BE2C (cell line): ENCODE results near the gene RFPL4A.

Experiments
- DNase-seq: peaks from one replicate; pipeline ENCODE4 v3.0.0-alpha.2; 2020
- H3K27me3 ChIP-seq: fragments of 250-450 bp; sonication (Bioruptor Pico); 2 replicates; pipeline ENCODE4 v1.5.1; 2020; ENCODE audit warnings: mild to moderate bottlenecking
- H3K36me3 ChIP-seq: fragments of 250-450 bp; sonication (Bioruptor Pico); 2 replicates; pipeline ENCODE4 v1.5.1; 2020; ENCODE audit warnings: mild to moderate bottlenecking
- H3K4me1 ChIP-seq: fragments of 250-450 bp; sonication (Bioruptor Pico); 2 replicates; pipeline ENCODE4 v1.5.1; 2020
- H3K4me3 ChIP-seq: 2 replicates; pipeline ENCODE4 v1.5.1; 2011; ENCODE audit warnings: low read depth, low read length
- H3K9me3 ChIP-seq: fragments of 250-450 bp; sonication (Bioruptor Pico); 2 replicates; pipeline ENCODE4 v1.5.1; 2020
- TF ChIP-seq, protein P1 (sequence below): IDR thresholded peaks from 2 replicates; pipeline ENCODE4 v1.5.1; 2012; ENCODE audit warnings: mild to moderate bottlenecking, low read depth, low read length

RFPL4A gene

DNA sequence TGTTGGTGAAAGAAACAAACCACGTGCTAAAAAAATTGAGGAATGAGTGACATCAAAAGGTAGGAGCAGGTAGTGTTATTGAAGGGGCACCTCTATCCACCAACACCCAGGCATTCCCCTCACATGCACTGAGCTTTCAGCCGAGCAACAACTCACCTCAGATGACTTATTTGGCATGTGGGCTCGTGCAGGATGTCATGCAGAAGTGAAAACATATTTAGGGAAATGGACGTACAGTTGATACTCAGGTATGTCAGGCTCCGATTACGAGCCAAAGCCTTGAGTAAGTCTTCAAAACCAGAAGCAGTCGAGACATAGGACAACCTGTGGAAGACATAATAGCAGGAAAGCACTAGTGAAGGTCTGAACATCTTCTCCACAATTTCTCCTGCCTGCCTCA is 42.5 kb downstream of the RFPL4A start:
- H3K27me3 ChIP-seq, result peaks cover 20% of the 10 kb centered on the region
- 0 out of 2 replicates have a peak, but pooled peaks cover 2% of the 10 kb centered on the region for H3K9me3 ChIP-seq
- no peak overlapping the region for H3K4me3 ChIP-seq
- no peak for DNase-seq
- TF ChIP-seq, protein P1, sequence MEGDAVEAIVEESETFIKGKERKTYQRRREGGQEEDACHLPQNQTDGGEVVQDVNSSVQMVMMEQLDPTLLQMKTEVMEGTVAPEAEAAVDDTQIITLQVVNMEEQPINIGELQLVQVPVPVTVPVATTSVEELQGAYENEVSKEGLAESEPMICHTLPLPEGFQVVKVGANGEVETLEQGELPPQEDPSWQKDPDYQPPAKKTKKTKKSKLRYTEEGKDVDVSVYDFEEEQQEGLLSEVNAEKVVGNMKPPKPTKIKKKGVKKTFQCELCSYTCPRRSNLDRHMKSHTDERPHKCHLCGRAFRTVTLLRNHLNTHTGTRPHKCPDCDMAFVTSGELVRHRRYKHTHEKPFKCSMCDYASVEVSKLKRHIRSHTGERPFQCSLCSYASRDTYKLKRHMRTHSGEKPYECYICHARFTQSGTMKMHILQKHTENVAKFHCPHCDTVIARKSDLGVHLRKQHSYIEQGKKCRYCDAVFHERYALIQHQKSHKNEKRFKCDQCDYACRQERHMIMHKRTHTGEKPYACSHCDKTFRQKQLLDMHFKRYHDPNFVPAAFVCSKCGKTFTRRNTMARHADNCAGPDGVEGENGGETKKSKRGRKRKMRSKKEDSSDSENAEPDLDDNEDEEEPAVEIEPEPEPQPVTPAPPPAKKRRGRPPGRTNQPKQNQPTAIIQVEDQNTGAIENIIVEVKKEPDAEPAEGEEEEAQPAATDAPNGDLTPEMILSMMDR, result no peak
- no peaks in the 10 kb centered on the region for H3K36me3 ChIP-seq
- no peaks in the 10 kb centered on the region for H3K4me1 ChIP-seq

DNA sequence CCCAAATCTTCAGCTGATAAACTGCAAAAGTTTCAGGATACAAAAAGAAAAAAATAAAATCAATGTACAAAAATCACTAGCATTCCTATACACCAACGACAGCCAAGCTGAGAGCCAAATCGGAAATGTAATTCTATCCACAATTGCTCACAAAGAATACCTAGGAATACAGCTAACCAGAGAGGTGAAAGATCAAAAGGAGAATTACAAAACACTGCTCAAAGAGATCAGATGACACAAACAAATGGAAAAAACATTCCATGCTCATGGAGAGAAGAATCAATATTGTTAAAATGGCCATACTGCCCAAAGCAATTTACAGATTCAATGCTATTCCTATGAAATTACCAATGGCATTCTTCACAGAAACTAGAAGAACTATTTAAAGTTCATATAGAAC is 43.4 kb downstream of the RFPL4A start:
- H3K4me1 ChIP-seq, result no peaks in the 10 kb centered on the region
- TF ChIP-seq, protein P1, result no peak
- no peak for DNase-seq
- H3K9me3 ChIP-seq, result 0 out of 2 replicates have a peak, but pooled peaks cover 2% of the 10 kb centered on the region
- H3K36me3 ChIP-seq, result no peaks in the 10 kb centered on the region
- H3K27me3 ChIP-seq, result peaks cover 15% of the 10 kb centered on the region
- no peak overlapping the region for H3K4me3 ChIP-seq

DNA sequence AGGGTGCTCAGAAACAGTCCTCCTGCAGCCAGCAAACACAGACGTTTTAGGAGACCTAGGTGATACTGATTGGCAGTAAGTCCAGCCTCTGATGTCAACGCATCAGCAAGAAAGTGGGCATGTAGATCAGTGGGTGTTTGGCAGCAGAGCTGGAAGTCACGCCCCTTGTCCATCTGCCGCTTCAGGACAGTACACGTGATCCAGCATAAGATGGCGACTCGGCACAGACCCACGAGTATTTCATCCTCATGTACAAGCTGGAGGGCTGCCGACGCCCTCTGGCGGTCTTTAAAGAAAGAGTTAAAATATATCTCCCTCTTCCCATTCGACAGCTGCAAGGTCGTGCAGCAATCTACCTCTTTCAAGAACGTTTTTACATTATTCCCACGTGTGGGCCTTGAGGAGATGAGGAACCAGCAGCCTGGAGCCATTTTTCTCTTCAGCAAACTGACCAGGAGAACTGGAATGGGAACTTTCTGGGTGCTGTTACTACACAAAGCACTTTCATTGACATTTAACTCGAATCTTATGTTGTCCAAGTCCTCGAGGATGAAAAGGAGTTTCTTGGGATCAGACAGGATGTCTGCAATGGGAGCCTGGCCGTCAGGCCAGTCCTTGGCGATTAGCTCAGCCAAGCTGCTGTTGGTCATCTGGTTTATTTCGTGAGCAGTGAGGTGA is 50.6 kb downstream of the RFPL4A start:
- Histone ChIP-seq H3K27me3 (peaks cover 27% of the 10 kb centered on the region), H3K9me3 (no peaks in the 10 kb centered on the region; the same call in 1 of the 2 replicates), H3K4me1 (no peaks in the 10 kb centered on the region), H3K36me3 (no peaks in the 10 kb centered on the region), H3K4me3 (no peak overlapping the region)
- TF ChIP-seq, protein P1, result peak; percentile 77
- DNase-seq, result peak; percentile 84

DNA sequence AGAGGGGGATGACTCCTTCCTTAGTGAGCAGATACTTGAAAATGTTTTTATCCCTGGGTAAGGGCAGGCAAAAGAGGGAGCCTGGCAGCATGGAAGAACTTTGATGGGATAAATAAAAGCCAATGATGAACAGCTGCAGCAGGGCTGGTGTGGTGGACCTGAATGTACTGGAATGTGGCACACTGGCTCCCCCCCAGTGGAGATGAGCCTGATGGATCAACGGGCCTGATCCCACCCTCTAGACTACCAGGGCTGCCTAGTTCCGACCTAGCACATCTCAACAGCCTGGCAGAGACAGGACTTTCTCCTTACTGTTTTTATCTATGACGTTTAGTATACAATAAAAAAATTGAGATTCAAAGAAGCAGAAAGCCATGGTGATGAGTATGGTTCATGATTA is 52.4 kb downstream of the RFPL4A start:
- TF ChIP-seq, protein P1, result no peak

DNA sequence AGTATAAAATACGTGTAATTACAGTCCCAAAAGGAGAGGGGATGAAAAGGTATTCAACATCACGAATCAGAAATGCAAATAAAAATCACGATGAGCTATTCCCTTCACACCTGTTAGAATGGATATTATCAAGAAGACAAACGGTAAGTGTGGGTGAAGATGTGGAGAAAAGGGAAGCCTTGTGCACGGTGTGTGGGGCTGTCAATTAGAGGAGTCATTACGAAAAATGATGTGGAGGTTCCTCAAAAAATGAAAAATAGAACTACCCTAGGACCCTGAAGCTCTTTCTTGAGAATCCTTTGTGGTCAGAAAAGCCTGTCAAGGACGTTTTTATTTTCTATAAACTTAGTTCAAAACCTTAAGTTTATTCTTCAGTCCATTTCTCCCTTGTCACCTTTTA is 53.6 kb downstream of the RFPL4A start:
- no peak for DNase-seq
- TF ChIP-seq, protein P1, result no peak
- Histone ChIP-seq H3K27me3 (peaks cover 39% of the 10 kb centered on the region), H3K36me3 (no peaks in the 10 kb centered on the region), H3K4me1 (no peaks in the 10 kb centered on the region), H3K9me3 (no peaks in the 10 kb centered on the region; the same call in 1 of the 2 replicates), H3K4me3 (no peak overlapping the region)

More for the DNA sequence above, 52.4 kb downstream of the RFPL4A start:
- Histone ChIP-seq H3K4me1 (no peaks in the 10 kb centered on the region), H3K4me3 (no peak overlapping the region), H3K9me3 (no peaks in the 10 kb centered on the region; the same call in 1 of the 2 replicates), H3K36me3 (no peaks in the 10 kb centered on the region), H3K27me3 (peaks cover 34% of the 10 kb centered on the region)
- DNase-seq, result no peak
